ENCODE results near the gene WSB2. TPM values are rescaled to one million over a fixed set of nuclear protein-coding genes. Genes with fewer than 3 reads are reported as not detected.

WSB2 gene
- total and polyA plus RNA-seq, 2 of the 8 experiments (the other 6 are each of a cell fraction or from before 2014, with no cell fraction given) = 47.5 to 58.2 TPM

GRCh38 chr12:117998719-117999118 lies 62.3 kb downstream of the WSB2 start:
- Histone ChIP-seq H4K5ac (ENCODE audit: insufficient read length, low read depth, low read length) (no peak overlapping the region), H2BK12ac (ENCODE audit: low read depth, low read length) (no peak overlapping the region), H3K27me3 (replicated peaks in 1 of 4; ENCODE audit: control insufficient read depth in 3 of 4, extremely low read depth in 1 of 4, insufficient read depth in 3 of 4, low read length in 3 of 4) (no peaks in the 10 kb centered on the region), H2AFZ (ENCODE audit: low read length) (no peak overlapping the region), H2BK120ac (replicated peaks; ENCODE audit: low read depth, low read length) (no peak overlapping the region), H2BK20ac (ENCODE audit: low read length) (no peak overlapping the region), H2BK5ac (ENCODE audit: low read depth, low read length) (no peak overlapping the region), H3K4me2 (ENCODE audit: insufficient read depth in 1 of 2, low read depth in 2 of 2, low read length in 2 of 2) (no peak overlapping the region), H3K9ac (replicated peaks in 1 of 4; ENCODE audit: extremely low read depth in 1 of 4, low read depth in 3 of 4, low read length in 3 of 4) (no peak overlapping the region), H4K91ac (replicated peaks; ENCODE audit: insufficient read length, low read length) (no peak overlapping the region), H3K4me3 (ENCODE audit: extremely low read depth in 1 of 4, insufficient read depth in 2 of 4, low read depth in 3 of 4, low read length in 4 of 4) (no peak overlapping the region), H3K9me3 (ENCODE audit: insufficient read depth in 2 of 2, low read depth in 1 of 2, low read length in 1 of 2) (no peaks in the 10 kb centered on the region), H3K56ac (replicated peaks; ENCODE audit: insufficient read length, low read depth, low read length) (no peak overlapping the region), H3K4ac (replicated peaks; ENCODE audit: insufficient read length, low read depth, low read length) (no peak overlapping the region), H2BK15ac (ENCODE audit: low read length) (no peak overlapping the region), H4K20me1 (replicated peaks in 1 of 2; ENCODE audit: control insufficient read depth in 1 of 2, insufficient read depth in 2 of 2, low read length in 2 of 2) (no peaks in the 10 kb centered on the region), H3K79me1 (ENCODE audit: low read depth, low read length) (no peaks in the 10 kb centered on the region), H3K27ac (ENCODE audit: low read depth, low read length) (no peak overlapping the region), H3K79me2 (ENCODE audit: control insufficient read depth in 1 of 2, insufficient read depth in 2 of 2, low read length in 2 of 2) (no peaks in the 10 kb centered on the region), H3K4me1 (replicated peaks in 1 of 4; ENCODE audit: control insufficient read depth in 3 of 4, insufficient read depth in 4 of 4, low read length in 3 of 4) (no peaks in the 10 kb centered on the region), H3K14ac (ENCODE audit: insufficient read length) (no peak overlapping the region), H4K8ac (ENCODE audit: extremely low read depth, insufficient read depth, low read length) (no peak overlapping the region), H2AK5ac (ENCODE audit: low read depth, low read length) (no peak overlapping the region), H3K36me3 (ENCODE audit: control insufficient read depth in 2 of 4, insufficient read depth in 4 of 4, low read length in 3 of 4) (no peaks in the 10 kb centered on the region), H3K23me2 (ENCODE audit: low read depth, low read length) (no peaks in the 10 kb centered on the region), H3K23ac (ENCODE audit: insufficient read length) (no peak overlapping the region), H3K18ac (ENCODE audit: extremely low read depth, low read length) (no peak overlapping the region)
- POLR2A ChIA-PET (ENCODE audit: partially characterized antibody) = interaction anchor here (1.0 kb wide), 1 partner anchor 30 kb away, joined by 3 read pairs; no protein-coding TSS in a partner anchor
- CTCF ChIA-PET (ENCODE audit: partially characterized antibody) = interaction anchor here (0.8 to 1.2 kb wide), 2 partner anchors 49 to 141 kb away, joined by 3 read pairs; no protein-coding TSS in a partner anchor
- 95% methylated on average over 2 of the region's 2 CpGs; no CpG with 5 or more reads in 1 of the 2 experiments for WGBS, 2 experiments (ENCODE audit: extremely low coverage in 1 of 2, insufficient coverage in 1 of 2, insufficient read length in 1 of 2, insufficient replicate concordance in 2 of 2, low coverage in 1 of 2, low lambda C conversion rate in 2 of 2, missing lambda C conversion rate in 1 of 2)
- TF ChIP-seq BACH1 (IDR thresholded peaks at IDR 0.05; ENCODE audit: low read length) = no peak
- TF ChIP-seq POLR2A (IDR thresholded peaks at IDR 0.05; ENCODE audit: control extremely low read depth in 1 of 2, low read depth in 2 of 2, low read length in 2 of 2) = no peak
- TF ChIP-seq ZNF274 (IDR thresholded peaks at IDR 0.05; ENCODE audit: borderline replicate concordance, extremely low read depth, low read length) = no peak
- FAIRE-seq (no peak), DNase-seq (ENCODE audit: low read depth in 1 of 2, low spot score in 2 of 2) (no peak)
